ENCODE measurements around the gene GABRR1. TPM values are rescaled to one million over a fixed set of nuclear protein-coding genes. Genes with fewer than 3 reads are reported as not detected.

The GABRR1 gene
- total RNA-seq, 1 experiment from 2014 or later = 0.33 TPM

DNA sequence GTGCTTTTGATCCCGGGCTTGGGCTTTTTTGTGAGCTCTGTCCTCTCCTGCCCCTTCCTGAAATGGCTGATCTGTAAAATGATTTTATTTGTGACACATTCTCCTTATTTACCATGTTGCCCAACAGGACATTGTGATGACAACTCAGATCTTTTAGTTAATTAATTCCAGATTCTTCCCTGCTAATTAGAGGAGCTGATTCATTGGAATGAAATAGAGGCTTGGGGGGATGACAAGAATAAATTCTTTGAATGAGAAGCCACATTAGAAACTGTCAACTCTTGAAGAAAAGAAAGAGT is 26.1 kb upstream of the GABRR1 start:
- Histone ChIP-seq H3K79me1 (ENCODE audit: insufficient read depth, low read depth, low read length, poor library complexity, severe bottlenecking) (no peaks in the 10 kb centered on the region), H3K27me3 (ENCODE audit: insufficient read depth, low read length) (no peaks in the 10 kb centered on the region), H3K18ac (ENCODE audit: insufficient read length, low read depth, low read length) (no peak overlapping the region), H3K56ac (ENCODE audit: insufficient read length, low read depth, low read length) (no peak overlapping the region), H3K4me1 (ENCODE audit: insufficient read depth, low read length) (peaks cover 6% of the 10 kb centered on the region; the same call in 1 of the 2 replicates), H3T11ph (ENCODE audit: low read length) (no peak overlapping the region), H2BK5ac (ENCODE audit: insufficient read length, low read length) (no peak overlapping the region), H3K23ac (ENCODE audit: insufficient read length, low read depth, low read length) (no peak overlapping the region), H2BK12ac (ENCODE audit: insufficient read length, low read depth, low read length) (no peak overlapping the region), H3K23me2 (ENCODE audit: insufficient read length, low read depth, low read length, poor library complexity, severe bottlenecking) (no peaks in the 10 kb centered on the region), H2AFZ (ENCODE audit: low read length) (no peak overlapping the region), H2BK20ac (ENCODE audit: low read depth, low read length, poor library complexity, severe bottlenecking) (no peak overlapping the region), H2AK5ac (ENCODE audit: insufficient read length, low read length) (no peak overlapping the region), H3K4ac (ENCODE audit: low read depth, low read length) (no peak overlapping the region), H4K8ac (replicated peaks; ENCODE audit: insufficient read length, low read depth, low read length) (no peak overlapping the region), H2BK15ac (ENCODE audit: low read depth, low read length) (no peak overlapping the region), H4K5ac (ENCODE audit: insufficient read length, low read depth, low read length) (no peak overlapping the region), H2BK120ac (ENCODE audit: low read depth, low read length, poor library complexity, severe bottlenecking) (no peak overlapping the region), H3K9me3 (ENCODE audit: control insufficient read depth, low read depth, low read length) (no peaks in the 10 kb centered on the region), H3K79me2 (ENCODE audit: insufficient read depth, low read length) (no peaks in the 10 kb centered on the region), H3K14ac (ENCODE audit: insufficient read depth, low read length) (no peak overlapping the region), H3K4me2 (ENCODE audit: insufficient read depth, insufficient read length, low read length) (peak overlapping the region; percentile 15), H4K91ac (ENCODE audit: insufficient read length, low read depth, low read length) (no peak overlapping the region), H3K27ac (ENCODE audit: insufficient read length, low read depth, low read length) (no peak overlapping the region), H3K9ac (ENCODE audit: extremely low read depth, insufficient read length, low read length) (no peak overlapping the region), H4K20me1 (ENCODE audit: control insufficient read depth, insufficient read depth, insufficient read length) (no peaks in the 10 kb centered on the region)
- Mint-ChIP-seq H3K4me1 (peaks cover 29 to 31% of the 10 kb centered on the region in 2 experiments), H3K27me3 (ENCODE audit: low read depth) (peaks cover 11% of the 10 kb centered on the region), H3K9me3 (no peaks in the 10 kb centered on the region; a peak in 1 of 5 replicates), H3K27ac (no peak overlapping the region), H3K4me3 (no peak overlapping the region), H3K36me3 (ENCODE audit: insufficient read depth in 1 of 3, low read depth in 3 of 3) (no peaks in the 10 kb centered on the region)
- no CpG with 5 or more reads among the region's 1 CpG for WGBS (ENCODE audit: extremely low coverage, insufficient read length, low lambda C conversion rate)
- no peak for DNase-seq
- TF ChIP-seq CTCF (conservative IDR thresholded peaks at IDR 0.05) = no peak
